K562 (cell line): ENCODE results near the gene CPE. TPM values are rescaled to one million over a fixed set of nuclear protein-coding genes. Genes with fewer than 3 reads are reported as not detected.

Experiments
- ATAC-seq: fragments of 200-7000 bp; cut with Tn5 transposase; 3 replicates; pipeline ENCODE4 v1.9.1; 2020; ENCODE audit warnings: moderate library complexity
- BruUV-seq: library from RNA; stranded (reverse); fragments of 400-500 nt; replicated peaks from 2 replicates; lab custom pipeline; 2021; lab: Mats Ljungman, UMichigan
- CTCF ChIA-PET: fragments of 300-600 bp; formaldehyde crosslinking; extraction: SDS; loops from one replicate; lab custom pipeline; 2021; ENCODE audit warnings: low intra/inter-chr PET ratio; lab: Yijun Ruan, JAX
- POLR2A ChIA-PET: fragments of 300-600, 350-650 bp; sonication (Branson Sonifier 250); formaldehyde crosslinking; extraction: SDS; loops from one replicate; lab custom pipeline; 2021; ENCODE audit warnings: antibody characterized with exemption, inconsistent platforms; lab: Yijun Ruan, JAX
- DNase-seq, 4 experiments: peaks; one replicate each; pipeline versions ENCODE4 v3.0.0 to v3.0.0-alpha.2; 2011 to 2018; ENCODE audit warnings: low spot score in 3 of 4, mixed read lengths in 3 of 4; ENCODE audit errors: extremely low read depth in 1 of 4
- FAIRE-seq: peaks from 2 replicates; lab custom pipeline; 2011; peaks lifted over from hg19 to GRCh38; lab: Jason Lieb, UNC
- H2AFZ ChIP-seq: 2 replicates; pipeline ENCODE4 v1.6.0; 2011; ENCODE audit warnings: low read depth, low read length, control low read depth, inconsistent platforms
- H3K27ac ChIP-seq: fragments of 200-600 bp; 3 replicates; pipeline ENCODE4 v1.8.0; 2011; ENCODE audit warnings: low read depth, mild to moderate bottlenecking, control low read depth, inconsistent platforms, low read length, moderate library complexity, mixed read lengths; ENCODE audit errors: extremely low read depth
- H3K27me3 ChIP-seq, 2 experiments: fragments of 300-600 bp in 1 of 2; 2 replicates in 1 of 2; 3 replicates in 1 of 2; pipeline versions ENCODE4 v1.6.0 to v1.8.0; 2011; ENCODE audit warnings: inconsistent platforms in 2 of 2, low read length in 2 of 2, mild to moderate bottlenecking in 1 of 2, mixed read lengths in 1 of 2, moderate library complexity in 1 of 2; ENCODE audit not compliant: control insufficient read depth in 2 of 2, insufficient read depth in 2 of 2
- H3K36me3 ChIP-seq: fragments of 300-600 bp; 3 replicates; pipeline ENCODE4 v1.8.0; 2011; ENCODE audit warnings: mild to moderate bottlenecking, low read length, inconsistent platforms; ENCODE audit not compliant: control insufficient read depth, insufficient read depth
- H3K4me1 ChIP-seq, 2 experiments: fragments of 200-600 bp in 1 of 2; replicated peaks in 1 of 2; 2 replicates in 1 of 2; 3 replicates in 1 of 2; pipeline versions ENCODE4 v1.5.1 to v1.8.0; 2011; ENCODE audit warnings: inconsistent platforms in 2 of 2, low read length in 2 of 2, mild to moderate bottlenecking in 1 of 2, mixed read lengths in 1 of 2, moderate library complexity in 1 of 2; ENCODE audit not compliant: control insufficient read depth in 2 of 2, insufficient read depth in 2 of 2
- H3K4me2 ChIP-seq: 2 replicates; pipeline ENCODE4 v1.6.1; 2011; ENCODE audit warnings: low read length, control low read depth, inconsistent platforms, mixed read lengths; ENCODE audit not compliant: insufficient read depth
- H3K4me3 ChIP-seq: fragments of 200-600 bp; sonication (generic), shearing (Covaris generic); 2 replicates; pipeline ENCODE4 v1.5.1; 2016; ENCODE audit warnings: control low read depth, inconsistent platforms
- H3K79me2 ChIP-seq: fragments of 200-600 bp; 3 replicates; pipeline ENCODE4 v1.8.0; 2011; ENCODE audit warnings: low read length, inconsistent platforms; ENCODE audit not compliant: control insufficient read depth, insufficient read depth
- H3K9ac ChIP-seq, 2 experiments: 2 replicates each; pipeline versions ENCODE4 v1.6.0 to v1.6.1; 2011; ENCODE audit warnings: low read depth in 2 of 2, low read length in 2 of 2, control low read depth in 1 of 2, inconsistent platforms in 1 of 2, mild to moderate bottlenecking in 1 of 2, mixed read lengths in 1 of 2; ENCODE audit not compliant: insufficient read depth in 1 of 2
- H3K9me1 ChIP-seq: one replicate; pipeline ENCODE4 v1.6.0; 2011; ENCODE audit warnings: inconsistent platforms, mild to moderate bottlenecking, low read length, moderate library complexity; ENCODE audit not compliant: control insufficient read depth, insufficient read depth
- H3K9me3 ChIP-seq: replicated peaks from 2 replicates; pipeline ENCODE4 v1.5.1; 2011; ENCODE audit warnings: low read depth, low read length, inconsistent platforms; ENCODE audit not compliant: control insufficient read depth, insufficient read depth
- H4K20me1 ChIP-seq: replicated peaks from 2 replicates; pipeline ENCODE4 v1.6.1; 2011; ENCODE audit warnings: low read length, inconsistent platforms, mixed read lengths; ENCODE audit not compliant: control insufficient read depth, insufficient read depth
- BRD4 ChIP-seq: fragments of 200-600 bp; sonication (generic); IDR thresholded peaks from 2 replicates; pipeline ENCODE4 v1.6.1; 2017; ENCODE audit warnings: inconsistent platforms
- ELF4 ChIP-seq: fragments of 450-650 bp; formaldehyde crosslinking; IDR thresholded peaks from 2 replicates; pipeline ENCODE4 v1.4.0; 2022; ENCODE audit warnings: missing genetic modification characterization
- EZH2 ChIP-seq: IDR thresholded peaks from 2 replicates; pipeline ENCODE4 v1.6.1; 2012; ENCODE audit warnings: low read depth, mild to moderate bottlenecking, inconsistent platforms, low read length, borderline replicate concordance
- FOXJ3 ChIP-seq: sonication (generic); formaldehyde crosslinking; IDR thresholded peaks from 2 replicates; pipeline ENCODE4 v1.4.0; 2020; ENCODE audit warnings: mild to moderate bottlenecking, missing genetic modification reagents
- HMG20A ChIP-seq: fragments of 450-650 bp; formaldehyde crosslinking; conservative IDR thresholded peaks from 2 replicates; pipeline ENCODE4 v1.4.0; 2020; ENCODE audit warnings: mild to moderate bottlenecking, mixed read lengths
- KLF6 ChIP-seq: fragments of 250-450 bp; sonication (Bioruptor Pico); IDR thresholded peaks from 2 replicates; pipeline ENCODE4 v1.4.0; 2020; ENCODE audit warnings: mild to moderate bottlenecking, moderate library complexity, borderline replicate concordance
- LEF1 ChIP-seq: fragments of 450-650 bp; IDR thresholded peaks from 2 replicates; pipeline ENCODE4 v1.6.1; 2016; ENCODE audit warnings: mild to moderate bottlenecking
- MIER1 ChIP-seq: fragments of 450-650 bp; IDR thresholded peaks from 2 replicates; pipeline ENCODE4 v1.6.1; 2016; ENCODE audit warnings: antibody characterized with exemption, mild to moderate bottlenecking, low read depth
- PTTG1 ChIP-seq: fragments of 450-650 bp; IDR thresholded peaks from 2 replicates; pipeline ENCODE4 v1.6.1; 2016; ENCODE audit warnings: low read depth, mild to moderate bottlenecking, missing genetic modification characterization, missing compliant biosample characterization
- RBM22 ChIP-seq: fragments of 200-400 bp; formaldehyde crosslinking; IDR thresholded peaks from 2 replicates; pipeline ENCODE4 v1.6.1; 2018; ENCODE audit warnings: low read length, low read depth; ENCODE audit not compliant: poor library complexity, severe bottlenecking
- RCOR1 ChIP-seq, 2 experiments: IDR thresholded peaks; 2 replicates each; pipeline ENCODE4 v1.6.1; 2012; ENCODE audit warnings: low read depth in 2 of 2, low read length in 2 of 2, borderline replicate concordance in 1 of 2, improper control_type of control experiment in 1 of 2
- TFAM ChIP-seq: fragments of 250-450 bp; sonication (Bioruptor Pico); conservative IDR thresholded peaks from 2 replicates; pipeline ENCODE4 v1.5.0; 2021; ENCODE audit warnings: mild to moderate bottlenecking, moderate library complexity
- U2AF1 ChIP-seq: fragments of 200-400 bp; formaldehyde crosslinking; optimal IDR thresholded peaks from 2 replicates; pipeline ENCODE3; 2017; ENCODE audit warnings: mild to moderate bottlenecking, low read depth, low read length, moderate library complexity
- WGBS: fragments of 100-300 bp; shearing (Covaris generic); methylation state at CpG from one replicate; pipeline ENCODE4 v1.1.6; 2016; ENCODE audit warnings: low coverage, mixed read lengths; ENCODE audit not compliant: insufficient coverage; ENCODE audit errors: missing lambda C conversion rate; 5-methylcytosine and 5-hydroxymethylcytosine counted together
- in situ Hi-C: fragments of 300-500 bp; cut with MboI; formaldehyde crosslinking; loops from 4 replicates; pipeline ENCODE4 v1.15.0; 2018; ENCODE audit warnings: inconsistent platforms, mixed read lengths
- intact Hi-C: fragments of 100-400 bp; cut with micrococcal nuclease; formaldehyde crosslinking; loops from 2 replicates; pipeline ENCODE4 v1.14.2; 2022
- polyA plus RNA-seq, 8 experiments: library from polyadenylated mRNA; depleted of rRNA in 4 of 8; stranded (reverse) in 5 of 8; unstranded in 3 of 8; fragments of >200 nt; fragmentation: Nextera tagmentation in 2 of 8; fragmentation: Illumina TruSeq in 1 of 8; extraction: Ambion mirVana in 2 of 8; extraction: Trizol in 1 of 8; gene quantifications; 2 replicates each; pipeline versions ENCODE4 v1.2.1 to v1.2.3, GENCODE V29; 2011 to 2014; ENCODE audit warnings: inconsistent platforms in 1 of 8, missing spikeins in 1 of 8
- total RNA-seq, 7 experiments: library from RNA; depleted of rRNA in 6 of 7; stranded (reverse); fragments of >200 nt in 6 of 7; fragmentation: Illumina TruSeq in 2 of 7; extraction: Trizol in 2 of 7; gene quantifications; 2 replicates each; pipeline versions ENCODE4 v1.2.1 to v1.2.3, GENCODE V29; 2011 to 2021; ENCODE audit warnings: low replicate concordance in 1 of 7
- TF ChIP-seq, protein P1 (sequence below): fragments of 250-450 bp; sonication (Bioruptor Pico); IDR thresholded peaks from 2 replicates; pipeline ENCODE4 v1.5.0; 2020; ENCODE audit warnings: mild to moderate bottlenecking, borderline replicate concordance
- TF ChIP-seq, protein P2 (sequence below), 2 experiments: fragments of 450-650 bp in 1 of 2; IDR thresholded peaks; 2 replicates each; pipeline ENCODE4 v1.6.1; 2011 to 2017; ENCODE audit warnings: low read depth in 2 of 2, antibody characterized with exemption in 1 of 2, borderline replicate concordance in 1 of 2, low read length in 1 of 2, mild to moderate bottlenecking in 1 of 2, mixed read lengths in 1 of 2; ENCODE audit not compliant: control insufficient read depth in 1 of 2
- TF ChIP-seq, protein P3 (sequence below): sonication (generic); formaldehyde crosslinking; IDR thresholded peaks from 2 replicates; pipeline ENCODE4 v1.8.0; 2022; ENCODE audit warnings: missing genetic modification reagents, mild to moderate bottlenecking, borderline replicate concordance

Gene CPE
- total and polyA plus RNA-seq, 9 of the 15 experiments (the other 6 are each of a cell fraction or from before 2014, with no cell fraction given) = 0.04 to 0.16 (median 0.06) TPM; not detected in 4

DNA sequence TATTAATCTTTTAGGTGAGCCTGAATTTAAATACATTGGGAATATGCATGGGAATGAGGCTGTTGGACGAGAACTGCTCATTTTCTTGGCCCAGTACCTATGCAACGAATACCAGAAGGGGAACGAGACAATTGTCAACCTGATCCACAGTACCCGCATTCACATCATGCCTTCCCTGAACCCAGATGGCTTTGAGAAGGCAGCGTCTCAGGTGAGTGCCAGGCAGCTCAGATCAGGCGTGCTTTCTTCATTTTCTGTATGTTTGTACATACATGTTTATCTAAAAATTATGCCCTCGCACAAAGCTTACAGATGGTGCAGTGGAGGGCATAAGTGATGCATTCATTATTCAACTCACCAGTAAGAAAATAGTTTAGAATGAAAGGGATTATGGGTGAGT is 85.6 kb downstream of the CPE start:
- H3K4me3 ChIP-seq = no peak overlapping the region
- no peak overlapping the region for H3K27ac ChIP-seq
- DNase-seq (no peak), ATAC-seq (no peak), FAIRE-seq (no peak)
- H3K4me2 ChIP-seq = no peak overlapping the region
- H3K27me3 ChIP-seq = no peaks in the 10 kb centered on the region
- ChIA-PET POLR2A (interaction anchor here (0.5 kb wide), 1 partner anchor 10 kb away, joined by 3 read pairs; no protein-coding TSS in a partner anchor), CTCF (interaction anchor here (1.3 to 3.9 kb wide), 3 partner anchors 79 to 351 kb away, joined by 3 to 28 read pairs (median 4); no protein-coding TSS in a partner anchor)
- TF ChIP-seq PTTG1 (tag) (no peak), KLF6 (CRISPR knock-in tag) (no peak), EZH2 (no peak), U2AF1 (no peak), RBM22 (no peak), FOXJ3 (CRISPR knock-in tag) (no peak), ELF4 (CRISPR knock-in tag) (no peak), LEF1 (no peak), MIER1 (no peak), BRD4 (no peak), TFAM (no peak), HMG20A (CRISPR knock-in tag) (no peak), RCOR1 (IDR thresholded peaks at IDR 0.05; ENCODE audit: borderline replicate concordance in 1 of 2, low read depth in 2 of 2, low read length in 2 of 2) (no peak)
- TF ChIP-seq, protein P1, sequence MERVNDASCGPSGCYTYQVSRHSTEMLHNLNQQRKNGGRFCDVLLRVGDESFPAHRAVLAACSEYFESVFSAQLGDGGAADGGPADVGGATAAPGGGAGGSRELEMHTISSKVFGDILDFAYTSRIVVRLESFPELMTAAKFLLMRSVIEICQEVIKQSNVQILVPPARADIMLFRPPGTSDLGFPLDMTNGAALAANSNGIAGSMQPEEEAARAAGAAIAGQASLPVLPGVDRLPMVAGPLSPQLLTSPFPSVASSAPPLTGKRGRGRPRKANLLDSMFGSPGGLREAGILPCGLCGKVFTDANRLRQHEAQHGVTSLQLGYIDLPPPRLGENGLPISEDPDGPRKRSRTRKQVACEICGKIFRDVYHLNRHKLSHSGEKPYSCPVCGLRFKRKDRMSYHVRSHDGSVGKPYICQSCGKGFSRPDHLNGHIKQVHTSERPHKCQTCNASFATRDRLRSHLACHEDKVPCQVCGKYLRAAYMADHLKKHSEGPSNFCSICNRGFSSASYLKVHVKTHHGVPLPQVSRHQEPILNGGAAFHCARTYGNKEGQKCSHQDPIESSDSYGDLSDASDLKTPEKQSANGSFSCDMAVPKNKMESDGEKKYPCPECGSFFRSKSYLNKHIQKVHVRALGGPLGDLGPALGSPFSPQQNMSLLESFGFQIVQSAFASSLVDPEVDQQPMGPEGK (CRISPR knock-in tag) = no peak
- TF ChIP-seq, protein P2, sequence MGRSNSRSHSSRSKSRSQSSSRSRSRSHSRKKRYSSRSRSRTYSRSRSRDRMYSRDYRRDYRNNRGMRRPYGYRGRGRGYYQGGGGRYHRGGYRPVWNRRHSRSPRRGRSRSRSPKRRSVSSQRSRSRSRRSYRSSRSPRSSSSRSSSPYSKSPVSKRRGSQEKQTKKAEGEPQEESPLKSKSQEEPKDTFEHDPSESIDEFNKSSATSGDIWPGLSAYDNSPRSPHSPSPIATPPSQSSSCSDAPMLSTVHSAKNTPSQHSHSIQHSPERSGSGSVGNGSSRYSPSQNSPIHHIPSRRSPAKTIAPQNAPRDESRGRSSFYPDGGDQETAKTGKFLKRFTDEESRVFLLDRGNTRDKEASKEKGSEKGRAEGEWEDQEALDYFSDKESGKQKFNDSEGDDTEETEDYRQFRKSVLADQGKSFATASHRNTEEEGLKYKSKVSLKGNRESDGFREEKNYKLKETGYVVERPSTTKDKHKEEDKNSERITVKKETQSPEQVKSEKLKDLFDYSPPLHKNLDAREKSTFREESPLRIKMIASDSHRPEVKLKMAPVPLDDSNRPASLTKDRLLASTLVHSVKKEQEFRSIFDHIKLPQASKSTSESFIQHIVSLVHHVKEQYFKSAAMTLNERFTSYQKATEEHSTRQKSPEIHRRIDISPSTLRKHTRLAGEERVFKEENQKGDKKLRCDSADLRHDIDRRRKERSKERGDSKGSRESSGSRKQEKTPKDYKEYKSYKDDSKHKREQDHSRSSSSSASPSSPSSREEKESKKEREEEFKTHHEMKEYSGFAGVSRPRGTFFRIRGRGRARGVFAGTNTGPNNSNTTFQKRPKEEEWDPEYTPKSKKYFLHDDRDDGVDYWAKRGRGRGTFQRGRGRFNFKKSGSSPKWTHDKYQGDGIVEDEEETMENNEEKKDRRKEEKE (IDR thresholded peaks at IDR 0.05; ENCODE audit: borderline replicate concordance in 1 of 2, control insufficient read depth in 1 of 2, low read depth in 2 of 2, low read length in 1 of 2) = no peak
- TF ChIP-seq, protein P3, sequence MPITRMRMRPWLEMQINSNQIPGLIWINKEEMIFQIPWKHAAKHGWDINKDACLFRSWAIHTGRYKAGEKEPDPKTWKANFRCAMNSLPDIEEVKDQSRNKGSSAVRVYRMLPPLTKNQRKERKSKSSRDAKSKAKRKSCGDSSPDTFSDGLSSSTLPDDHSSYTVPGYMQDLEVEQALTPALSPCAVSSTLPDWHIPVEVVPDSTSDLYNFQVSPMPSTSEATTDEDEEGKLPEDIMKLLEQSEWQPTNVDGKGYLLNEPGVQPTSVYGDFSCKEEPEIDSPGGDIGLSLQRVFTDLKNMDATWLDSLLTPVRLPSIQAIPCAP = no peak
- H3K9me3 ChIP-seq = no peaks in the 10 kb centered on the region
- BruUV-seq = no TSS peak
- H3K79me2 ChIP-seq = no peaks in the 10 kb centered on the region
- WGBS = 30% methylated on average over 7 of the region's 7 CpGs
- H3K9me1 ChIP-seq = no peaks in the 10 kb centered on the region
- in situ Hi-C loops (loop anchor here (5.0 to 10.0 kb wide), 2 partner anchors 332 to 690 kb away; no protein-coding TSS in a partner anchor), intact Hi-C loops (loop anchor here (2.0 to 10.0 kb wide), 2 partner anchors 108 to 260 kb away; partner anchors contain the start of gene KLHL2)
- no peak overlapping the region for H3K9ac ChIP-seq
- H4K20me1 ChIP-seq = no peaks in the 10 kb centered on the region
- peaks cover 0 to 4% of the 10 kb centered on the region in 2 experiments; a peak in 2 of 5 replicates for H3K4me1 ChIP-seq
- H2AFZ ChIP-seq = peak overlapping the region; percentile 58
- no peaks in the 10 kb centered on the region for H3K36me3 ChIP-seq
